Vagina (tissue), 2 donors: Measurements from ENCODE around the gene BCL2L13.

ENCODE experiments used
- CTCF ChIP-seq, 3 experiments: fragments of 450-650 bp in 2 of 3; fragments of 200-600 bp in 1 of 3; sonication (generic) in 1 of 3; IDR thresholded peaks; one replicate each; pipeline ENCODE4 v1.5.1; 2017 to 2019; ENCODE audit warnings: antibody characterized with exemption in 3 of 3, mild to moderate bottlenecking in 2 of 3, moderate library complexity in 2 of 3
- POLR2A ChIP-seq, 2 donors: fragments of 450-650 bp; IDR thresholded peaks; one replicate each; pipeline ENCODE4 v1.6.1; 2017; ENCODE audit warnings: antibody characterized with exemption in 2 of 2, mild to moderate bottlenecking in 2 of 2, moderate library complexity in 2 of 2

- TF ChIP-seq CTCF (IDR thresholded peaks at IDR 0.05) (no peak), POLR2A (IDR thresholded peaks at IDR 0.05) (no peak)
These were observed 34.9 kb upstream of the BCL2L13 start for GRCh38 chr22:17603668-17604067.
